GM23338 (cell line): ENCODE results near the gene BRAF. TPM values are rescaled to one million over a fixed set of nuclear protein-coding genes. Genes with fewer than 3 reads are reported as not detected.

ENCODE experiments used
- ATAC-seq: fragments of 200-7000 bp; cut with Tn5 transposase; 3 replicates; pipeline ENCODE4 v1.9.1; 2020
- DNase-seq: peaks from one replicate; pipeline ENCODE4 v3.0.0-alpha.2; 2015; ENCODE audit warnings: low spot score
- H2AFZ ChIP-seq: fragments of 200-600 bp; sonication (generic); 2 replicates; pipeline ENCODE4 v1.8.0; 2016; ENCODE audit warnings: antibody characterized with exemption, mild to moderate bottlenecking, moderate library complexity
- H3F3A ChIP-seq: fragments of 200-600 bp; sonication (generic); replicated peaks from 2 replicates; pipeline ENCODE4 v1.8.0; 2017; ENCODE audit warnings: antibody characterized with exemption, mixed run types, low read depth
- H3K27ac ChIP-seq: fragments of 200-600 bp; sonication (generic); 2 replicates; pipeline ENCODE4 v1.6.1; 2016; ENCODE audit warnings: low read depth
- H3K27me3 ChIP-seq: fragments of 200-600 bp; sonication (generic); 2 replicates; pipeline ENCODE4 v1.8.0; 2016; ENCODE audit warnings: mild to moderate bottlenecking, mixed run types, moderate library complexity; ENCODE audit not compliant: insufficient read depth
- H3K36me3 ChIP-seq: fragments of 200-600 bp; sonication (generic); 2 replicates; pipeline ENCODE4 v1.8.0; 2016; ENCODE audit warnings: mild to moderate bottlenecking; ENCODE audit not compliant: insufficient read depth
- H3K4me1 ChIP-seq: fragments of 200-600 bp; sonication (generic); 2 replicates; pipeline ENCODE4 v1.8.0; 2016; ENCODE audit warnings: mild to moderate bottlenecking, moderate library complexity; ENCODE audit not compliant: insufficient read depth
- H3K4me2 ChIP-seq: fragments of 200-600 bp; sonication (generic); 2 replicates; pipeline ENCODE4 v1.7.1; 2017; ENCODE audit warnings: mixed run types
- H3K4me3 ChIP-seq: fragments of 200-600 bp; sonication (generic); 2 replicates; pipeline ENCODE4 v1.6.1; 2016; ENCODE audit warnings: mixed run types
- H3K79me2 ChIP-seq: fragments of 200-600 bp; sonication (generic); replicated peaks from 2 replicates; pipeline ENCODE4 v1.8.0; 2017; ENCODE audit warnings: mild to moderate bottlenecking; ENCODE audit not compliant: insufficient read depth
- H3K9me2 ChIP-seq: fragments of 200-600 bp; sonication (generic); 2 replicates; pipeline ENCODE4 v1.8.0; 2017; ENCODE audit not compliant: insufficient read depth
- H4K20me1 ChIP-seq: fragments of 200-600 bp; sonication (generic); replicated peaks from 2 replicates; pipeline ENCODE4 v1.8.0; 2017; ENCODE audit warnings: mild to moderate bottlenecking; ENCODE audit not compliant: insufficient read depth
- H3K27ac Mint-ChIP-seq: 2 replicates; pipeline ENCODE4 v1.8.0; 2020; ENCODE audit warnings: inconsistent platforms, mild to moderate bottlenecking, moderate library complexity, mixed read lengths
- H3K27me3 Mint-ChIP-seq: 3 replicates; pipeline ENCODE4 v1.8.0; 2022; ENCODE audit warnings: low read depth, mild to moderate bottlenecking, moderate library complexity, mixed read lengths, inconsistent platforms; ENCODE audit not compliant: insufficient read depth, poor library complexity
- H3K36me3 Mint-ChIP-seq: 3 replicates; pipeline ENCODE4 v1.8.0; 2021; ENCODE audit warnings: low read depth, mild to moderate bottlenecking, inconsistent platforms, moderate library complexity, mixed read lengths
- H3K4me1 Mint-ChIP-seq: 3 replicates; pipeline ENCODE4 v1.8.0; 2020; ENCODE audit warnings: mild to moderate bottlenecking, inconsistent platforms, mixed read lengths
- H3K4me3 Mint-ChIP-seq: 3 replicates; pipeline ENCODE4 v1.8.0; 2021; ENCODE audit warnings: moderate library complexity, mild to moderate bottlenecking, inconsistent platforms, mixed read lengths
- H3K9me3 Mint-ChIP-seq: 3 replicates; pipeline ENCODE4 v1.8.0; 2020; ENCODE audit warnings: moderate library complexity, mild to moderate bottlenecking, inconsistent platforms, mixed read lengths
- CREB1 ChIP-seq: fragments of 250-450 bp; sonication (Bioruptor Pico); IDR thresholded peaks from 2 replicates; pipeline ENCODE4 v1.5.0; 2020; ENCODE audit warnings: low read depth, mild to moderate bottlenecking, moderate library complexity
- EZH2 ChIP-seq: fragments of 200-600 bp; sonication (generic); IDR thresholded peaks from one replicate; pipeline ENCODE4 v1.8.0; 2017; ENCODE audit warnings: antibody characterized with exemption, mild to moderate bottlenecking, low read depth; ENCODE audit not compliant: unreplicated experiment
- EZH2phosphoT487 ChIP-seq: fragments of 200-600 bp; sonication (generic); IDR thresholded peaks from one replicate; pipeline ENCODE4 v1.8.1; 2018; ENCODE audit warnings: antibody characterized with exemption; ENCODE audit not compliant: unreplicated experiment
- NANOG ChIP-seq: IDR thresholded peaks from 2 replicates; pipeline ENCODE4 v1.6.1; 2016; ENCODE audit warnings: antibody characterized with exemption, borderline replicate concordance
- REST ChIP-seq: IDR thresholded peaks from one replicate; pipeline ENCODE4 v1.6.1; 2018; ENCODE audit warnings: antibody characterized with exemption; ENCODE audit not compliant: unreplicated experiment
- ZNF114 ChIP-seq: fragments of 250-450 bp; sonication (Bioruptor Pico); IDR thresholded peaks from 2 replicates; pipeline ENCODE4 v1.5.0; 2020; ENCODE audit warnings: mild to moderate bottlenecking, moderate library complexity
- ZNF331 ChIP-seq: fragments of 250-450 bp; sonication (Bioruptor Pico); IDR thresholded peaks from 2 replicates; pipeline ENCODE4 v1.5.0; 2020; ENCODE audit warnings: low read depth, mild to moderate bottlenecking, moderate library complexity
- ZNF462 ChIP-seq: fragments of 250-450 bp; sonication (Bioruptor Pico); IDR thresholded peaks from 2 replicates; pipeline ENCODE4 v1.5.0; 2020; ENCODE audit warnings: mild to moderate bottlenecking, moderate library complexity
- polyA plus RNA-seq: library from polyadenylated mRNA; unstranded; fragments of >200 nt; fragmentation: Nextera tagmentation; extraction: Ambion mirVana; gene quantifications from 2 replicates; pipeline ENCODE4 v1.2.1, GENCODE V29; 2016
- total RNA-seq: library from RNA; depleted of rRNA; stranded (reverse); fragments of >200 nt; shearing (Covaris generic); gene quantifications from 2 replicates; pipeline ENCODE4 v1.2.3, GENCODE V29; 2014

The BRAF gene
- total and polyA plus RNA-seq, 2 experiments from 2014 or later, result 14.6 to 36.8 TPM

GRCh38 chr7:140885735-140886334 is 38.9 kb downstream of the BRAF start:
- H3K4me2 ChIP-seq, result no peak overlapping the region
- H3K36me3 Mint-ChIP-seq, result peaks cover 2% of the 10 kb centered on the region; the same call in 1 of the 3 replicates
- no peaks in the 10 kb centered on the region for H3K4me1 ChIP-seq
- H3K27me3 ChIP-seq, result no peaks in the 10 kb centered on the region
- no peak overlapping the region for H2AFZ ChIP-seq
- no peak overlapping the region for H3K4me3 Mint-ChIP-seq
- H3F3A ChIP-seq, result no peaks in the 10 kb centered on the region
- peaks cover 15% of the 10 kb centered on the region; the same call in 1 of the 2 replicates for H4K20me1 ChIP-seq
- no peak overlapping the region for H3K4me3 ChIP-seq
- ATAC-seq (no peak), DNase-seq (no peak)
- TF ChIP-seq EZH2phosphoT487 (no peak), REST (no peak), ZNF462 (CRISPR knock-in tag) (no peak), CREB1 (CRISPR knock-in tag) (no peak), EZH2 (no peak), NANOG (no peak), ZNF331 (CRISPR knock-in tag) (no peak), ZNF114 (CRISPR knock-in tag) (no peak)
- H3K27ac ChIP-seq, result no peak overlapping the region
- no peaks in the 10 kb centered on the region for H3K36me3 ChIP-seq
- H3K4me1 Mint-ChIP-seq, result peaks cover 4% of the 10 kb centered on the region; the same call in 2 of the 3 replicates
- H3K9me2 ChIP-seq, result no peaks in the 10 kb centered on the region
- H3K27me3 Mint-ChIP-seq, result no peaks in the 10 kb centered on the region
- H3K9me3 Mint-ChIP-seq, result no peaks in the 10 kb centered on the region
- H3K79me2 ChIP-seq, result peaks cover 89% of the 10 kb centered on the region
- no peak overlapping the region for H3K27ac Mint-ChIP-seq
